GM12872 (cell line): ENCODE data around the gene TYRO3.

ENCODE experiments used
- CTCF ChIP-seq: IDR thresholded peaks from 3 replicates; pipeline ENCODE4 v1.5.1; 2011; ENCODE audit warnings: low read depth, mild to moderate bottlenecking, low read length, moderate library complexity; ENCODE audit not compliant: insufficient read depth

TYRO3 gene

GRCh38 chr15:41567862-41568261, 8.8 kb downstream of the TYRO3 start:
- no peak for TF ChIP-seq CTCF

- TF ChIP-seq CTCF: no peak
These were observed 9.5 kb downstream of the TYRO3 start for GRCh38 chr15:41568350-41569017.

GRCh38 chr15:41570764-41571163, 11.8 kb downstream of the TYRO3 start:
- no peak for TF ChIP-seq CTCF

- no peak for TF ChIP-seq CTCF
These were observed 12.9 kb downstream of the TYRO3 start for GRCh38 chr15:41571948-41572347.

GRCh38 chr15:41572866-41573265, 13.9 kb downstream of the TYRO3 start:
- no peak for TF ChIP-seq CTCF

- TF ChIP-seq CTCF: no peak
These were observed 14.4 kb downstream of the TYRO3 start for GRCh38 chr15:41573396-41573795.

GRCh38 chr15:41574158-41574557, 15.1 kb downstream of the TYRO3 start:
- no peak for TF ChIP-seq CTCF

- no peak for TF ChIP-seq CTCF
These were observed 16.3 kb downstream of the TYRO3 start for GRCh38 chr15:41575282-41575681.
